DMS 273 (cell line): Measurements from ENCODE around the gene CELF2.
"Not testable (repeated sequence)": the region's sequence is repeated elsewhere in the genome, so short reads cannot be mapped to it uniquely, and the experiment has no call there.

Experiments used
- DNase-seq: peaks from one replicate; lab custom pipeline; 2025; ENCODE audit not compliant: unreplicated experiment; lab: John Stamatoyannopoulos, UW

The CELF2 gene

GRCh38 chr10:11167233-11167966 lies 149.7 kb downstream of the CELF2 start:
- DNase-seq: no peak

GRCh38 chr10:11168423-11169090 lies 150.9 kb downstream of the CELF2 start:
- no peak for DNase-seq

- no peak for DNase-seq
These were observed 152.3 kb downstream of the CELF2 start for GRCh38 chr10:11169976-11170375.

- no peak for DNase-seq
These were observed 152.9 kb downstream of the CELF2 start for GRCh38 chr10:11170574-11170973.

GRCh38 chr10:11170993-11171851 lies 153.6 kb downstream of the CELF2 start:
- no peak for DNase-seq

GRCh38 chr10:11173042-11173441 lies 155.4 kb downstream of the CELF2 start:
- no peak for DNase-seq

- no peak for DNase-seq
These were observed 158.2 kb downstream of the CELF2 start for GRCh38 chr10:11175823-11176243.

- DNase-seq: no peak
These were observed 159.1 kb downstream of the CELF2 start for GRCh38 chr10:11176746-11177145.

- DNase-seq: no peak
These were observed 159.7 kb downstream of the CELF2 start for GRCh38 chr10:11177381-11177780.

GRCh38 chr10:11177926-11178471 lies 160.3 kb downstream of the CELF2 start:
- DNase-seq: no peak

- no peak for DNase-seq
These were observed 161.2 kb downstream of the CELF2 start for GRCh38 chr10:11178606-11179515.

GRCh38 chr10:11179516-11180105 lies 161.9 kb downstream of the CELF2 start:
- DNase-seq: no peak

GRCh38 chr10:11180228-11180627 lies 162.6 kb downstream of the CELF2 start:
- no peak for DNase-seq

- DNase-seq: peak; percentile 20
These were observed 164.3 kb downstream of the CELF2 start for GRCh38 chr10:11181978-11182377.

GRCh38 chr10:11183015-11183414 lies 165.3 kb downstream of the CELF2 start:
- DNase-seq: no peak

GRCh38 chr10:11184093-11184492 lies 166.4 kb downstream of the CELF2 start:
- no peak for DNase-seq

- not testable (repeated sequence) for DNase-seq
These were observed 167.5 kb downstream of the CELF2 start for GRCh38 chr10:11185128-11185665.

GRCh38 chr10:11186374-11186773 lies 168.7 kb downstream of the CELF2 start:
- no peak for DNase-seq

GRCh38 chr10:11189582-11190376 lies 172.1 kb downstream of the CELF2 start:
- no peak for DNase-seq
